ENCODE data around the gene POP4.

POP4 gene

GRCh38 chr19:29568036-29569025 lies 37.8 kb upstream of the POP4 start:
- TF ChIP-seq ZNF274 (IDR thresholded peaks at IDR 0.05; ENCODE audit: low read depth, low read length): no peak
- H3K4me3 ChIP-seq (ENCODE audit: low read length): no peak overlapping the region

GRCh38 chr19:29569038-29569911 lies 36.8 kb upstream of the POP4 start:
- H3K4me3 ChIP-seq (ENCODE audit: low read length): no peak overlapping the region
- TF ChIP-seq ZNF274 (IDR thresholded peaks at IDR 0.05; ENCODE audit: low read depth, low read length): no peak

GRCh38 chr19:29571181-29571580 lies 34.9 kb upstream of the POP4 start:
- H3K4me3 ChIP-seq (ENCODE audit: low read length): no peak overlapping the region
- no peak for TF ChIP-seq ZNF274 (IDR thresholded peaks at IDR 0.05; ENCODE audit: low read depth, low read length)

GRCh38 chr19:29573486-29573885 lies 32.6 kb upstream of the POP4 start:
- no peak for TF ChIP-seq ZNF274 (IDR thresholded peaks at IDR 0.05; ENCODE audit: low read depth, low read length)
- no peak overlapping the region for H3K4me3 ChIP-seq (ENCODE audit: low read length)

- no peak for TF ChIP-seq ZNF274 (IDR thresholded peaks at IDR 0.05; ENCODE audit: low read depth, low read length)
- H3K4me3 ChIP-seq (ENCODE audit: low read length): no peak overlapping the region
Observed at GRCh38 chr19:29574510-29574909, 31.6 kb upstream of the POP4 start.

- no peak for TF ChIP-seq ZNF274 (IDR thresholded peaks at IDR 0.05; ENCODE audit: low read depth, low read length)
- H3K4me3 ChIP-seq (ENCODE audit: low read length): no peak overlapping the region
Observed at GRCh38 chr19:29576046-29576606, 30.0 kb upstream of the POP4 start.

GRCh38 chr19:29576761-29577648 lies 29.1 kb upstream of the POP4 start:
- TF ChIP-seq ZNF274 (IDR thresholded peaks at IDR 0.05; ENCODE audit: low read depth, low read length): no peak
- H3K4me3 ChIP-seq (ENCODE audit: low read length): no peak overlapping the region

- H3K4me3 ChIP-seq (ENCODE audit: low read length): no peak overlapping the region
- TF ChIP-seq ZNF274 (IDR thresholded peaks at IDR 0.05; ENCODE audit: low read depth, low read length): no peak
Observed at GRCh38 chr19:29577649-29577963, 28.5 kb upstream of the POP4 start.

- TF ChIP-seq ZNF274 (IDR thresholded peaks at IDR 0.05; ENCODE audit: low read depth, low read length): no peak
- H3K4me3 ChIP-seq (ENCODE audit: low read length): no peak overlapping the region
Observed at GRCh38 chr19:29578349-29578748, 27.7 kb upstream of the POP4 start.

GRCh38 chr19:29579308-29579910 lies 26.7 kb upstream of the POP4 start:
- H3K4me3 ChIP-seq (ENCODE audit: low read length): no peak overlapping the region
- no peak for TF ChIP-seq ZNF274 (IDR thresholded peaks at IDR 0.05; ENCODE audit: low read depth, low read length)

GRCh38 chr19:29581398-29581797 lies 24.7 kb upstream of the POP4 start:
- no peak for TF ChIP-seq ZNF274 (IDR thresholded peaks at IDR 0.05; ENCODE audit: low read depth, low read length)
- H3K4me3 ChIP-seq (ENCODE audit: low read length): no peak overlapping the region

- H3K4me3 ChIP-seq (ENCODE audit: low read length): no peak overlapping the region
- TF ChIP-seq ZNF274 (IDR thresholded peaks at IDR 0.05; ENCODE audit: low read depth, low read length): no peak
Observed at GRCh38 chr19:29583196-29583999, 22.7 kb upstream of the POP4 start.

Measured in GM08714 (cell line).